HFFc6 (cell line): Measurements from ENCODE around the gene IFI16. TPM values are rescaled to one million over a fixed set of nuclear protein-coding genes. Genes with fewer than 3 reads are reported as not detected.
"Not testable (repeated sequence)": the region's sequence is repeated elsewhere in the genome, so short reads cannot be mapped to it uniquely, and the experiment has no call there.

Experiments used
- DNase-seq: peaks from one replicate; pipeline ENCODE4 v3.0.0-alpha.2; 2018
- H3K27ac Mint-ChIP-seq: 2 replicates; pipeline ENCODE4 v1.8.0; 2020; ENCODE audit warnings: mild to moderate bottlenecking, mixed read lengths
- H3K27me3 Mint-ChIP-seq: 2 replicates; pipeline ENCODE4 v1.8.0; 2021; ENCODE audit warnings: mild to moderate bottlenecking, moderate library complexity, mixed read lengths; ENCODE audit not compliant: insufficient read depth
- H3K36me3 Mint-ChIP-seq: 2 replicates; pipeline ENCODE4 v1.8.0; 2021; ENCODE audit warnings: low read depth, mixed read lengths
- H3K4me1 Mint-ChIP-seq: 2 replicates; pipeline ENCODE4 v1.8.0; 2020; ENCODE audit warnings: low read depth, mixed read lengths
- H3K4me3 Mint-ChIP-seq: 2 replicates; pipeline ENCODE4 v1.8.0; 2020; ENCODE audit warnings: mild to moderate bottlenecking, moderate library complexity, mixed read lengths
- H3K9me3 Mint-ChIP-seq: 2 replicates; pipeline ENCODE4 v1.8.0; 2020; ENCODE audit warnings: mild to moderate bottlenecking, mixed read lengths
- CTCF ChIP-seq: fragments of 200-600 bp; sonication (generic); IDR thresholded peaks from 2 replicates; pipeline ENCODE4 v1.5.0; 2021; ENCODE audit warnings: antibody characterized with exemption, mild to moderate bottlenecking
- total RNA-seq, 6 experiments: library from RNA; stranded (reverse); fragmentation: NEBNext Ultra II Directional; extraction: Animal tissue kit (Norgen Biotek cat#: 25700); gene quantifications; 2 replicates in 1 of 6; 3 replicates in 5 of 6; pipeline ENCODE4 v1.2.3, GENCODE V29; 2021

The IFI16 gene
- total RNA-seq, 6 experiments from 2014 or later = 50.5 to 70.7 (median 67.3) TPM

DNA sequence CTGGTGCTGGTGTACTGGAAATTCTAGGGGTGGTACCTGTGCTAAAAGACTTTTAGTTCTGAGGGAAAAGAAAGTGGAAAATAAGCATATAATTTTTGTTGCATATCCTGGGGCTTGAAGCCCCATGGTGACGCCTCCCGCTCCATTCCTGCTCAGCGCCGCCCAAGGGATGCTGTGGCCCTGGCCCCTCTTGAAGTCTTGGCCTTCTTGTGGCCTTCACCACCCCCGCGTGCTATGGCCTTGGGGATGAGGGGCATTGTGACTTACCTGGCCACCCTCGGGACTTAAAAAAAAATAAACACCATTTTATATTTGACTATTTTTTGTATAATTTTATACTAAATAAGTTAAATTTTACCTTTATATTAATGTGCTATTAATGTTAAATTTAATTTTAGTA, 15.3 kb downstream of the IFI16 start:
- Mint-ChIP-seq H3K4me3 (no peak overlapping the region), H3K27ac (no peak overlapping the region), H3K27me3 (no peaks in the 10 kb centered on the region), H3K36me3 (peaks cover 57% of the 10 kb centered on the region), H3K9me3 (no peaks in the 10 kb centered on the region), H3K4me1 (peaks cover 14% of the 10 kb centered on the region)
- no peak for DNase-seq
- no peak for TF ChIP-seq CTCF

- H3K4me1 Mint-ChIP-seq = peaks cover 17% of the 10 kb centered on the region
- not testable (repeated sequence) for H3K4me3 Mint-ChIP-seq, DNase-seq, H3K9me3 Mint-ChIP-seq, H3K27me3 Mint-ChIP-seq, H3K27ac Mint-ChIP-seq
- H3K36me3 Mint-ChIP-seq = peaks cover 48% of the 10 kb centered on the region
Measured at GRCh38 chr1:159026841-159027240, 17.1 kb downstream of the IFI16 start.

DNA sequence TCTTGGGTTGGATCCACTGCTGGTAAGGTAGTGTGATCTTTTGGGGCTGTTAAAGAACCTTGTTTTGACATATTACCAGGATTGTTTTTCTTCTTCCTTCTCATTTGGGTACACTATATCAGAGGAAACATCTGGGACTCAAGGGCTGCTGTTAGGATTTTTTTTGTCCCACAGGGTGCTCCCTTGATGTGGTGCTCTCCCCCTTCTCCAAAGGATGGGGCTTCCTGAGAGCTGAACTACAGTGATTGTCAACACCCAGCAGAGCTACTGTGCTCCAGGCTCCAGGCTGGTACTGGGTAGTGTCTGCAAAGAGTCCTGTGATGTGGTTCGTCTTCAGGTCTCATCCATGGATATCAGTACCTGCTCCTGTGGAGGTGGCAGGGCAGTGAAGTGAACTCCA, 20.6 kb downstream of the IFI16 start:
- no peak for DNase-seq
- TF ChIP-seq CTCF = no peak
- Mint-ChIP-seq H3K9me3 (no peaks in the 10 kb centered on the region), H3K4me1 (peaks cover 17% of the 10 kb centered on the region), H3K27ac (no peak overlapping the region), H3K27me3 (no peaks in the 10 kb centered on the region), H3K4me3 (no peak overlapping the region), H3K36me3 (peaks cover 54% of the 10 kb centered on the region)

DNA sequence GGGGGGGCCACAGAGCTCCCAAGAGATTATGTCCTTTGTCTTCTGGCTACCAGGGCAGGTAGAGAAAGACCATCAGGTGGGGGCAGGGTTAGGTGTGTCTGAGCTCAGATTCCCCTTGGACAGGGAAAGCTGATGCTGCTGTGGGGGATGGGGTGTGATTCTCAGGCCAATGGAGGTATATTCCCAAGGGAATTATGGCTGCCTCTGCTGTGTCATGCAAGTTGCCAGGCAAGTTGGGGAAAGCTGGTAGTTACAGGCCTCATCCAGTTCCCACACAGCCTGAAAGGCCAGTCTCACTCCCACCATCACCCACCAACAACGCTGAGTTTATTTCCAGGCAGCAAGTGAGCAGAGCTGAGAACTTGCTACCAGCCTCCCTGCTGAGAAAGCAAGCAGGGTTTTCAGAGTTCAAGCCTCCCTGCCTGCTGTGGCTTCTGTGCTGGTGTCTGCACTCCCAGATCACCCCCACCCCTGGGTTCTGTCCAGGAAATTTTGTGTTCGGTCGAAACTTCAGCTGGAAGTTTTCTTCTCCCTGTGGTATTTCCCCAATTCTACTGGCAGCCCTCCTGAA, 21.3 kb downstream of the IFI16 start:
- Mint-ChIP-seq H3K27ac (no peak overlapping the region), H3K27me3 (no peaks in the 10 kb centered on the region), H3K4me3 (no peak overlapping the region), H3K36me3 (peaks cover 48% of the 10 kb centered on the region), H3K4me1 (peaks cover 17% of the 10 kb centered on the region), H3K9me3 (no peaks in the 10 kb centered on the region)
- no peak for TF ChIP-seq CTCF
- DNase-seq = no peak

DNA sequence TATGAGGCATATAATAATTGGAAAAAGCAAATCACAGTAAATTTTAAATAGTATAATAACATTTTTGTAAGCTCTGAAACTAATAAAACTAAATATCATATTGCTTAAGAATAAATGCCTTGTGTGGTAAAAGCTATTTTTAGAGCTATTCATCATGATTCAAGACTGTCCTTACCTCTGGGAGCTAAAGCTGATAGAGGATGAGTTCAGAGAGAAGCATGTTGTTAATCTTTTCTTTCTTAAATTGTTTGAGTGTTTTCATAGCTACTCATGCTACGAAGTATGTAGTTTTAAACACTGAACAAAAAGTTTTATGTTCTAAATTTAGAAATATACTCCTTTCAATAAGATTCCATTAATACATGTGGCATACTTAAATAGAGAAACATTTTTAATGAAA, 30.5 kb downstream of the IFI16 start:
- Mint-ChIP-seq H3K27ac (peak overlapping the region; percentile 84), H3K4me1 (peaks cover 41% of the 10 kb centered on the region), H3K27me3 (peaks cover 2% of the 10 kb centered on the region; the same call in 1 of the 2 replicates), H3K36me3 (peaks cover 32% of the 10 kb centered on the region), H3K9me3 (no peaks in the 10 kb centered on the region), H3K4me3 (peak overlapping the region; percentile 72; the same call in 1 of the 2 replicates)
- peak; percentile 77 for DNase-seq
- no peak for TF ChIP-seq CTCF

- Mint-ChIP-seq H3K27ac (peak overlapping the region; percentile 84), H3K4me3 (peak overlapping the region; percentile 72), H3K4me1 (peaks cover 41% of the 10 kb centered on the region), H3K36me3 (peaks cover 31% of the 10 kb centered on the region), H3K9me3 (no peaks in the 10 kb centered on the region), H3K27me3 (peaks cover 2% of the 10 kb centered on the region; the same call in 1 of the 2 replicates)
- DNase-seq = no peak
- TF ChIP-seq CTCF = no peak
Measured at GRCh38 chr1:159040893-159041724, 31.4 kb downstream of the IFI16 start.

DNA sequence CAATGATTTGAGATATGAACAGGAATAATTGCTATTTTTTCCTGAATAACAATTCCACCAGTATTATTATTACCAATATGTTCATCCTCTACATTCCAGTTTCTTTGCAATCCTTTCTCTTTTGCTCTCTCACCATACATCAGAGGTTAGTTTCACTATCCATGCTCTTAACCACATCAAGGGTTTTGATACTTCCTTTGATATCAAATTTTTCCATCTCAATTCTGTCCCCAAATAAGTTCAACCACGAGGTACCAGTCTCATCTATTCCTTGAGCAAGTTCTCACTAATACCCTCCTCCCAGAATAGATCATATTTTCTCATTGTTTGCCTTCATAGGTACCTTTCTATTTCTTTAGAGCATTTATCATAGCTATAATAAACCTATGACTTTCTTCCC, 36.8 kb downstream of the IFI16 start:
- Mint-ChIP-seq H3K4me1 (peaks cover 11% of the 10 kb centered on the region), H3K36me3 (peaks cover 37% of the 10 kb centered on the region)
- not testable (repeated sequence) for H3K4me3 Mint-ChIP-seq, H3K9me3 Mint-ChIP-seq, DNase-seq, H3K27ac Mint-ChIP-seq, H3K27me3 Mint-ChIP-seq
